ENCODE measurements around the gene HMGXB4.

HMGXB4 gene

DNA sequence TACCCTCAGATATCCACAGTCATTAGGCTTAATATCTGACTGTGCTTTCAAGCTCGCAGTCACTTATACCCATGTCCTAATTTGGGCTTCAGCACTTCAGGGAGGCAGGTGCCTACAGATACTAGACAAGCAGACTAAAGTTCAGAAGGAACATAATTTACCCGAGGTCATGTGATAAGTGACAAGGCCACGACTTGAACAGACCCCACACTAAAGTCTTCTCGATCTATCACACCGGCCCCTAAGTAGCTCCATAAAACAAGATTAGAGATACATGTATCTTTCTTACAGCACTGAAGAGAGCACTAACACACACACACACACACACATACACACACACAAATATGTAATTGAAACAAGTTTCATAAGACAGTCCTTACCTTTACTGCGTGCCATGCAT lies 75.0 kb downstream of the HMGXB4 start:
- Histone ChIP-seq H3K4me1 (peaks cover 84% of the 10 kb centered on the region), H3K4me2 (no peak overlapping the region), H4K20me1 (no peaks in the 10 kb centered on the region), H3K36me3 (peaks cover 58% of the 10 kb centered on the region), H3K4me3 (no peak overlapping the region), H3K9ac (no peak overlapping the region), H3K27me3 (no peaks in the 10 kb centered on the region), H3K9me3 (no peaks in the 10 kb centered on the region), H3K27ac (peak overlapping the region; percentile 68)
- TF ChIP-seq Cebpa-rat (IDR thresholded peaks at IDR 0.05): no peak

DNA sequence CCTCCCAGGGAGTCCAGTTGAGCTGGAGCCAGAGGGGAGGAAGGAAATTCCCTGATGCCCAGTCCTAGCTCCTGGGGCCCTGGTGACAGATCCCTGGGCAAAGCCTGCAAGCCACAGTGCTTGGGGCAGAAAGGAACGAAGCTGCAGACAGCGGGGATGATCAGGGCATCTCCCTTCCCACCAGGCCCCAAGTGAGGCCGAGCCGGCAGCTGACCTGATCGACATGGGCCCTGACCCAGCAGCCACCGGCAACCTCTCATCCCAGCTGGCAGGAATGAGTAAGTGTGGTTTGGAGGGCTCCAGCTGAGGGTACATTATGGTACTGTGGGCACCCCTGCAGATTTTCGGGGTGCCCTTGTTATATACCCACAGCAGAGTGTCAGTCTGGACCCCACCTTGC lies 75.9 kb downstream of the HMGXB4 start:
- H3K9ac ChIP-seq: peak overlapping the region; percentile 34; the same call in 1 of the 2 replicates
- peak overlapping the region; percentile 92 for H3K4me2 ChIP-seq
- H3K36me3 ChIP-seq: peaks cover 50% of the 10 kb centered on the region
- H3K27ac ChIP-seq: peak overlapping the region; percentile 68
- TF ChIP-seq Cebpa-rat (IDR thresholded peaks at IDR 0.05): no peak
- peaks cover 93% of the 10 kb centered on the region for H3K4me1 ChIP-seq
- no peaks in the 10 kb centered on the region for H3K27me3 ChIP-seq
- no peak overlapping the region for H3K4me3 ChIP-seq
- H4K20me1 ChIP-seq: no peaks in the 10 kb centered on the region
- H3K9me3 ChIP-seq: no peaks in the 10 kb centered on the region

DNA sequence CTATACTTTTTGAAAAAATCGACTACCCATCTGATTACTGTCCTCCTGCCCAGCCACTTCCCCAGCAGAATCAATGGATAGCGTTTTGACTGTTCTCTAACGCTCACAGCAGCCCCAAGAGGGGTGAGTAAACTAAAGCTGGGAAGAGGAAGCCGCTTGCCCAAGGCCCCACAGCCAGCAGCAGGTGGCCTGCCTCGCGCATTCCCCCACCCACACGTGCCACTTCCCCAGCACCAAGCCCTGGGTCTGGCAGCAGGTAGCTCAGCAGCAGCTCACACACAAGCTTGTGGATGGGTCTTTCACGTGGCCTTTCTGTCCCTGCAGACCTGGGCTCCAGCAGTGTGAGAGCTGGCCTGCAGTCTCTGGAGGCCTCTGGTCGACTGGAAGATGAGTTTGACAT lies 76.7 kb downstream of the HMGXB4 start:
- Histone ChIP-seq H3K4me1 (peaks cover 95% of the 10 kb centered on the region), H3K36me3 (peaks cover 50% of the 10 kb centered on the region), H4K20me1 (no peaks in the 10 kb centered on the region), H3K4me2 (peak overlapping the region; percentile 92), H3K27ac (peak overlapping the region; percentile 68), H3K9me3 (no peaks in the 10 kb centered on the region), H3K27me3 (no peaks in the 10 kb centered on the region), H3K4me3 (peak overlapping the region; percentile 40; the same call in 1 of the 2 replicates), H3K9ac (peak overlapping the region; percentile 34)
- TF ChIP-seq Cebpa-rat (IDR thresholded peaks at IDR 0.05): no peak

DNA sequence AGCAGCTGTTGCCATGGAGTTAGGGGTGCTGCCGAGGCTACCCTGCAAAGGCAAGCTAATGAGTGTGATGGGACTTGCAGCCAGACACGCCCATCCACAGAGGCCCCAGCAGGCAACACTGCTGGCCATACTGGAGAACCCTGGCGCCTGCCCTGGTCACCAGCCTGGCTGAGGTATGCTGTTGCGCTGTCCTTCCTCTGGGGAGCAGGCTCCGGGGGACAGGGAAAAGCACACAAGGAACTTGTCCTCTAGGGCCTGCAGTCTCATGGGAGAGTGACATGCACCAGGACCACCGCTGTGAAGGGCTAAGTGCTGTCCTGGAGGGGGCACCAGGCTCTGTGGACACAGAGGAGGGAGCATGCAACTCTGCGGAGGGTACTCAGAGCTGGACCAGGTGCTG lies 78.2 kb downstream of the HMGXB4 start:
- peak overlapping the region; percentile 92 for H3K4me2 ChIP-seq
- peaks cover 80% of the 10 kb centered on the region for H3K4me1 ChIP-seq
- peaks cover 60% of the 10 kb centered on the region for H3K36me3 ChIP-seq
- peak overlapping the region; percentile 68 for H3K27ac ChIP-seq
- no peak overlapping the region for H3K4me3 ChIP-seq
- H3K27me3 ChIP-seq: no peaks in the 10 kb centered on the region
- TF ChIP-seq Cebpa-rat (IDR thresholded peaks at IDR 0.05): no peak
- no peaks in the 10 kb centered on the region for H3K9me3 ChIP-seq
- H3K9ac ChIP-seq: peak overlapping the region; percentile 34; the same call in 1 of the 2 replicates
- H4K20me1 ChIP-seq: no peaks in the 10 kb centered on the region

DNA sequence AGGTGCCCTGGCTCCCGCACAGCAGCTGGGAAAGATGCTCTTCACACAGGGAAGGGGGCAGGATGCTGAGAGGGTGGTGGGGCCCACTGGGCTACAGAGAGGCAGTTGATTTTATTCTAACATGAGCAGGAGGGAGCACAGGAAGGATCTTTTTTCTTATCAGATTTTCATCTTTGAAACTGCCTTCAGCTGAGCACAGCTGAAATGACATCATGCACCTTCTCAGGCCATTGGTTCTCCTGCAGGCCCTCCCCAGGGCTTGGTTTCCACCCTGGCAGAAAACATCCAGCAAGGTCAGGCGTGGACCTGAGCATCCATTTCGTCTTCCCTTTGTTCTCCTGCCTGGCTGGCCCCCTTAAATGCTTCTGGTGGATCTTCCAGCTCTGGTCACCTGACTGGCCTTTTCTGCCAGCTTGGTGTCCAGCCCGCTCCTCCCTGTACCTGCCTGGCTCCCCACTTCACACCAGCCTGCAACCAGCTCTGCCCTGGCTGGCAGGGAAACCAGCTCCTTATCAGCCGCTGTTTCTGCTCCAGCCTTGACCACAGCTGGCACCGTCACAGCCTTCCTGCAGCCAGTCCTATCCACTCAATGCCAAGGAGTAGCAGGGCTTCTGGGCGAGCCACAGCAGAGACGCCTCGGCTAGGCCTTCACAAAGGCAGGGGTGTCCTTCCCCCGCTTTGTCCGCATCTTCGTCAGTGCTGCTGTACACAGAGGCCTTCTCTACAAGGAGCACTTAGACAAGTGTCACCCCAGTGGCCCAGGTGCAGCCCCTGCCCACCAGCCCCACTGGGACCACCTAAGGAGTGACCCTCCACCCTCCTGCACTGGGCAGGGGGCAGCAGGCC lies 78.9 kb downstream of the HMGXB4 start:
- H3K36me3 ChIP-seq: peaks cover 62% of the 10 kb centered on the region
- no peaks in the 10 kb centered on the region for H3K9me3 ChIP-seq
- no peaks in the 10 kb centered on the region for H3K27me3 ChIP-seq
- H3K4me2 ChIP-seq: peak overlapping the region; percentile 92
- no peak for TF ChIP-seq Cebpa-rat (IDR thresholded peaks at IDR 0.05)
- peak overlapping the region; percentile 68; the same call in 1 of the 2 replicates for H3K27ac ChIP-seq
- peak overlapping the region; percentile 34; the same call in 1 of the 2 replicates for H3K9ac ChIP-seq
- H4K20me1 ChIP-seq: no peaks in the 10 kb centered on the region
- H3K4me3 ChIP-seq: no peak overlapping the region
- H3K4me1 ChIP-seq: peaks cover 78% of the 10 kb centered on the region

DNA sequence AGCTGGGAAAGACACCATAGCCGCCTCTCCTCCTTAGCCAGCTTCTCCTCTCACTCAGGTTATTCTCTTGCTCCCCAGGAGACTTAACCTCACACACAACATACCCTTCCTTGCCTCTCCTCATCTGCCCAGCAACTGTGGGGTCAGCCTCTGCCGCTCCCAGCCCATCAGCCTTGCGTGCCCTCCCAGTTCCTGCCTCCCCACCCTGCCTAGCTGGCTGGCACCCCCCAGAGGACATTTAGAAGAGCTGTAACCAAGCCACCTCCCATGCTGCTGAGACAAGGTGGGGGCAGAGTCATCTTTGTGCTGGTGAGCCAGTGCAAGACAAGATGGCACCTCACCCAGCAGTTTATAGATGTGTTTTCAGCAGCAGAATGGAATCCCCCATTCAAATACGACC lies 80.6 kb downstream of the HMGXB4 start:
- no peaks in the 10 kb centered on the region for H3K27me3 ChIP-seq
- no peaks in the 10 kb centered on the region for H4K20me1 ChIP-seq
- H3K4me2 ChIP-seq: peak overlapping the region; percentile 67
- peaks cover 62% of the 10 kb centered on the region for H3K36me3 ChIP-seq
- H3K4me3 ChIP-seq: no peak overlapping the region
- H3K27ac ChIP-seq: peak overlapping the region; percentile 45; the same call in 1 of the 2 replicates
- no peak overlapping the region; the same call in 1 of the 2 replicates for H3K9ac ChIP-seq
- 0 out of 2 replicates have a peak, but pooled peaks cover 3% of the 10 kb centered on the region for H3K9me3 ChIP-seq
- H3K4me1 ChIP-seq: peaks cover 69% of the 10 kb centered on the region
- no peak for TF ChIP-seq Cebpa-rat (IDR thresholded peaks at IDR 0.05)

DNA sequence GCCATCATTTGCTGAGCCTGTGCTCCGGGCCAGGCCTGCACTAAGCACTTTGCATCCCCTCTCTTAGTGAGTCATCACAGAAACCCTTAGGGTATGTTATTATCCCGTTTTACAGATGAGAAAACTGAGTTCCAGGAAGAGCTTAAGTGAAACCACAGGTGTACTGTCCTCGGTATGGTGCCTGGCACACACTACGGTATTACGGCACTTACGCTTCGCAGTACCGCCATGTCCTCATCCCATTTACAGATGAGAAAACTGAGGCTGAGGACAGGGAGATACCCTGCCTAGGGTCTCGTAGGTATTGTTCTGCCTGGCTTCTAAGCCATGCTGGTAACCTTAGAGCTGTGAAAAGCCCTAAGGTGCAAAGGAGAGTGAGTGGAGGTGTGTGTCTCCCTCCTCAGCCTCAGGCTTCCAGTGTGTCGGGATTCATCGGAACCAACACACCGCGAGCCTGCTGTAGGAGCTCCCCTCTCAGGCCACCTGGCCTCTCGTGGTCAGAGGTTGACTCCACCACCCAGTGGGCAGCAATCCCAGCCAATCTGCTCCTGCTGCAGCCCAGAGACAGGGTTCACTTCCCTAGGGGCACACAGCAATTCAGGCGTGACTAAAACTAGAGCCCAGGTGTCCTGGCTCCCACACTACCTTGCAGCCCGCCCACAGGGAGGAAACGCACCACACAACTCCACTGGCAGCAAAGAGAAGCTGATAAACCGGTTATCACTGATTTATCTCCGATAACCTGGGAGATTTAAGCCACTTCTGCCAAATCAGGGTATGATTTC lies 84.0 kb downstream of the HMGXB4 start:
- H4K20me1 ChIP-seq: no peaks in the 10 kb centered on the region
- peaks cover 49% of the 10 kb centered on the region for H3K4me1 ChIP-seq
- TF ChIP-seq Cebpa-rat (IDR thresholded peaks at IDR 0.05): no peak
- H3K9ac ChIP-seq: no peak overlapping the region
- H3K27ac ChIP-seq: 0 out of 2 replicates have a peak overlapping the region, but pooled peaks have one; percentile 20
- peaks cover 81% of the 10 kb centered on the region for H3K36me3 ChIP-seq
- no peak overlapping the region for H3K4me3 ChIP-seq
- H3K27me3 ChIP-seq: no peaks in the 10 kb centered on the region
- H3K9me3 ChIP-seq: peaks cover 9% of the 10 kb centered on the region; the same call in 1 of the 2 replicates
- H3K4me2 ChIP-seq: peak overlapping the region; percentile 62

DNA sequence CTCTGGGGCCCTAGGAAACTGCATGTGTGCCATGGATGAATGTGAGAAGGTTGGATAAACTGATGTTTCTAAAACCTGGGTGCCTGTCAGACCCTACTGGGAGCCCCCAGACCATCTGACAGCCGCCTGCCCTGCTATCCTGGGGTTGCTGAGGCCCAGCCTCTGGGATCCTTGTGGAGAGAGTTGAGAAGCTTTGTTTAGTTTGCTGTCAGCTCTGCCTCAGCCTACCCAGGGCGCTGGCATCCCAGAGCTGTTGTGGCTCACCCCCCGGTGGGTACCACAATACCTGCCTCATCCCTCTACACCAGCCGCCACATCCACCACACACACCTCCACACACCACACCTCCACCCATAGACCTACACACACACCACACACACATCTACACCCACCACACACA lies 85.1 kb downstream of the HMGXB4 start:
- H3K9me3 ChIP-seq: peaks cover 9% of the 10 kb centered on the region; the same call in 1 of the 2 replicates
- H3K27me3 ChIP-seq: no peaks in the 10 kb centered on the region
- peaks cover 38% of the 10 kb centered on the region for H3K4me1 ChIP-seq
- no peak overlapping the region for H3K9ac ChIP-seq
- no peaks in the 10 kb centered on the region for H4K20me1 ChIP-seq
- H3K27ac ChIP-seq: no peak overlapping the region
- TF ChIP-seq Cebpa-rat (IDR thresholded peaks at IDR 0.05): no peak
- no peak overlapping the region for H3K4me3 ChIP-seq
- H3K4me2 ChIP-seq: no peak overlapping the region
- peaks cover 80% of the 10 kb centered on the region for H3K36me3 ChIP-seq

DNA sequence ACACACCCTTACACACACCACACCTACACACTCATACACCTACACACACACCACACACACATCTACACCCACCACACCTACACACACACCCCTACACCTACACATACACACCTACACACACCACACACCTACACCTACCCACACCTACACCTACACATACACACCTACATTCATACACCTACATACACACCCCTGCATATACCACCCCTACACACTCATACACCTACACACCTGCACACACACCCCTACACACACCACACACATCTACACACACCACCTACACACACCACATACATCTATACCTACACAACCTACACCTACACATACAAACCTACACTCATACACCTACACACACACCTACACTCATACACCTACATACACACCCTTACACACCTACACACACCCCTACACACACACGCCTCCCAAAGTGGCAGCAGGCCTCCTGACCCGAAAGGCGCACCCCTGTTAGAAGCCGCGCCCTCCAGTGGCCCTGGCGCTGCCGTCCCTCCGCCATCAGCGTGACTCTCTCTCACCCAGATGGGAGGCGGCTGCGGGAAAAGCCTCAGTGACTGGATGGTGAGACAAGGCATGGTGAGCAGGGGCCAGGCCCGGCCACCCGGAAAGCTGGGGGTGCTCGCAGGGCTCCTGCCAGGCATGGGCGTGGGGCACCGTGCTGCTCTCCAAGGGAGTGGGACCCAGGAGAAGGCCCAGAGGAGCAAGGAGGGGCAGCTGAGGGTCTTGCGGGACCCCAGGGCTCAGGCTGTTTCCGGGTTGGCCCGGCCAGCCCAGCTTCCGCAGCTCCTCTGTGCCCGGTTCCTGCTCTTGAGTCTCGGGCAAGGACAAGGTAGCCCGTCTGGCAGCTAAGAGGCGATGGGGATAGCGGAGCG lies 86.6 kb downstream of the HMGXB4 start:
- Histone ChIP-seq H3K9me3 (peaks cover 9% of the 10 kb centered on the region; the same call in 1 of the 2 replicates), H3K9ac (no peak overlapping the region), H3K27me3 (no peaks in the 10 kb centered on the region), H3K36me3 (peaks cover 77% of the 10 kb centered on the region), H3K27ac (no peak overlapping the region), H4K20me1 (no peaks in the 10 kb centered on the region), H3K4me2 (0 out of 2 replicates have a peak overlapping the region, but pooled peaks have one; percentile 3), H3K4me1 (peaks cover 35% of the 10 kb centered on the region), H3K4me3 (no peak overlapping the region)
- no peak for TF ChIP-seq Cebpa-rat (IDR thresholded peaks at IDR 0.05)
